ENCODE results near the gene RAB15. TPM values are rescaled to one million over a fixed set of nuclear protein-coding genes. Genes with fewer than 3 reads are reported as not detected.

RAB15 gene
- total and polyA plus RNA-seq, 9 of the 15 experiments (the other 6 are each of a cell fraction or from before 2014, with no cell fraction given) = 0.09 to 0.30 (median 0.16) TPM; not detected in 2

GRCh38 chr14:64973826-64974225 lies 1.7 kb upstream of the RAB15 start (continued):
- TF ChIP-seq CEBPZ (IDR thresholded peaks at IDR 0.05; ENCODE audit: borderline replicate concordance, low read depth, low read length) (no peak), SRSF3 (IDR thresholded peaks at IDR 0.05; ENCODE audit: insufficient read depth, low read length) (no peak), KLF10 (CRISPR knock-in tag; IDR thresholded peaks at IDR 0.05) (no peak), FOSL1 (tag; conservative IDR thresholded peaks at IDR 0.05) (no peak), ZNF316 (IDR thresholded peaks at IDR 0.05) (no peak), YBX1 (IDR thresholded peaks at IDR 0.05) (no peak), KAT2B (IDR thresholded peaks at IDR 0.05; ENCODE audit: low read depth, low read length) (no peak), DEAF1 (CRISPR knock-in tag; IDR thresholded peaks at IDR 0.05) (no peak), ESRRB (CRISPR knock-in tag; IDR thresholded peaks at IDR 0.05; ENCODE audit: borderline replicate concordance) (no peak), PYGO2 (tag; IDR thresholded peaks at IDR 0.05) (no peak), MYC (IDR thresholded peaks at IDR 0.05; ENCODE audit: low read depth, low read length) (no peak), MYC (CRISPR knock-in tag; IDR thresholded peaks at IDR 0.05; ENCODE audit: borderline replicate concordance, low read depth) (no peak)
- TF ChIP-seq, protein P1, sequence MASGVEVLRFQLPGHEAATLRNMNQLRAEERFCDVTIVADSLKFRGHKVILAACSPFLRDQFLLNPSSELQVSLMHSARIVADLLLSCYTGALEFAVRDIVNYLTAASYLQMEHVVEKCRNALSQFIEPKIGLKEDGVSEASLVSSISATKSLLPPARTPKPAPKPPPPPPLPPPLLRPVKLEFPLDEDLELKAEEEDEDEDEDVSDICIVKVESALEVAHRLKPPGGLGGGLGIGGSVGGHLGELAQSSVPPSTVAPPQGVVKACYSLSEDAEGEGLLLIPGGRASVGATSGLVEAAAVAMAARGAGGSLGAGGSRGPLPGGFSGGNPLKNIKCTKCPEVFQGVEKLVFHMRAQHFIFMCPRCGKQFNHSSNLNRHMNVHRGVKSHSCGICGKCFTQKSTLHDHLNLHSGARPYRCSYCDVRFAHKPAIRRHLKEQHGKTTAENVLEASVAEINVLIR (CRISPR knock-in tag; IDR thresholded peaks at IDR 0.05) = no peak
- TF ChIP-seq, protein P2, sequence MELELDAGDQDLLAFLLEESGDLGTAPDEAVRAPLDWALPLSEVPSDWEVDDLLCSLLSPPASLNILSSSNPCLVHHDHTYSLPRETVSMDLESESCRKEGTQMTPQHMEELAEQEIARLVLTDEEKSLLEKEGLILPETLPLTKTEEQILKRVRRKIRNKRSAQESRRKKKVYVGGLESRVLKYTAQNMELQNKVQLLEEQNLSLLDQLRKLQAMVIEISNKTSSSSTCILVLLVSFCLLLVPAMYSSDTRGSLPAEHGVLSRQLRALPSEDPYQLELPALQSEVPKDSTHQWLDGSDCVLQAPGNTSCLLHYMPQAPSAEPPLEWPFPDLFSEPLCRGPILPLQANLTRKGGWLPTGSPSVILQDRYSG (tag; conservative IDR thresholded peaks at IDR 0.05; ENCODE audit: low read depth) = no peak
